OCI-M2 (cell line): Measurements from ENCODE around the gene HIVEP1.
A peak's percentile ranks its signal among the peaks of the same experiment; 100 is the strongest.

Source experiments
- DNase-seq: peaks from one replicate; lab custom pipeline; 2025; ENCODE audit not compliant: unreplicated experiment; lab: John Stamatoyannopoulos, UW

Gene HIVEP1

DNA sequence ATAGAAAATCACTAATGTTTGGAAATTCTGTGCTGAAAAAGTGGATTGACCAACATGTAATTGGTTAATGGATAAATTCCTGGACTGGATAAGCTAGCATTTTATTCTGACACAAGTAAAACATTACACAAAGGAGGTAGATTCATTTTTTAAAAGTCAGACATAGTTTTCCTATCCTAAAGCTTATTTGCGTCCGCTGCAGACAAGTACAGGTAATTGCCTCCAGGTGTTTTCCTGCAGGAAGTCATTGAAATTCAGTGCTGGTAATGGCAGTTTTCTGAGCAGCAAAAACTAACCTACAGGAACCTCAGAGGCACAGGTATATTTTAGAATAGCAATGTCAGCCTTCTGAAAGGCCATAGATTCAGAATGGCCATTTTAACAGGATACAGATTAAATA, 20.0 kb upstream of the HIVEP1 start:
- DNase-seq = no peak

DNA sequence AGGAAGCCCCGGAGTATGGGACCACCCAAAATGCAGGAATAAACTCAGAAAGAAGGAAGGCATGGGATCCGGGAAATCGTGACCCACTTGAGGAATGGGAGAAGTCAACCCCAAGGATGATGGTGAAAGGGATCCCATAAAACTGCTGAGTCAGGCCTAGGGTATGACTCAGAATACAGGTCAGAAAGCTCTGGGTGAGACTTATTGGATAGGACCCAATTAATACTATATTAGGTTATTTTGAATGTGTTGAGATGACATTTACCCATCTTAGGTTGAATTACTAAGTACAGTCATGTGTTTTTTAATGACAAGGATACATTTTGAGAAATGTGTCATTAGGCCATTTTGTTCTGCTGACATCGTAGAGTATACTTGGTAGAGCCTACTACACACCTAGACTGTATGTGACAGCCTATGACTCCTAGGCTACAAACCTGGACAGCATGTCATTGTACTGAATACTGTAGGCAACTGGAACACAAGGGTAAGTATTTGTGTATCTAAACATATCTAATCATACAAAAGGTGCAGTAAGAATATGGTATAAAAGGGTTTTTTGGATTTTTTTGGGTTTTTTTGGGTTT, 17.1 kb upstream of the HIVEP1 start:
- no peak for DNase-seq

DNA sequence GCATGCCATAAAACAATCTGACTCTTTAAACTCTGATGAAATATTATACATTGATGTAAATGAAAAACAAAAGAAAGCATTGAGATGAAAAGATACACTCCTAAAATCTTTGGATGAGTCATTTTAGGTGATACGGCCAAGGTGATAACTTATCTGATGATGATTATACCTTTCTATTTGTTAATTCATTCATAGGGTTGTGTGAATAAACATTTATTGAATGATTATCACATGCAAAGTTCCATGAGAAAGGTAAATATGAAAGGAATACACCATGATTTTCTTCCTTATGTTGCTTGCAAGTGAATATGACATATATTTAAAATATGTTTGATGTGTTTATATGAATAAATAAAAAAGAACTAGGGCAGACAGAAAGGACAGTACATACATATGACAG, 15.4 kb upstream of the HIVEP1 start:
- DNase-seq = no peak

DNA sequence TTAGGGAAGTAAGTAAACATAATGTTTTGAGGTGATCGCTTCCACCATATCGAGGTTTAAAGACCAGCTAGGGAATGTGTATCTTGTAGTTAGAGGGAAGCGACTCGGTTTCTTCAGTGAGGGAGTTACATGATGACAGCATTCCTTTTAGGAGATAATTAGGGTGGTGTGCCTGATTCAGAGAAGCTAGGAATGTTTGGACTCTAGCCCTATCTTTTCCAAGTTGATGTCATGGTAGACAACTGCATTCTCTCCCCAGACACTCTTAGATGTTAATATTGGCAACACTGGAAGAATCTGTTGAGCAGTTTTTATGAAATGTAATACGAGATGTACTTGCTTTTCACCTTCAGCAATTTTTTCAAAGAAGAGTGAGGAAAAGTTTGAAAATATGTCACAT, 12.9 kb upstream of the HIVEP1 start:
- no peak for DNase-seq

DNA sequence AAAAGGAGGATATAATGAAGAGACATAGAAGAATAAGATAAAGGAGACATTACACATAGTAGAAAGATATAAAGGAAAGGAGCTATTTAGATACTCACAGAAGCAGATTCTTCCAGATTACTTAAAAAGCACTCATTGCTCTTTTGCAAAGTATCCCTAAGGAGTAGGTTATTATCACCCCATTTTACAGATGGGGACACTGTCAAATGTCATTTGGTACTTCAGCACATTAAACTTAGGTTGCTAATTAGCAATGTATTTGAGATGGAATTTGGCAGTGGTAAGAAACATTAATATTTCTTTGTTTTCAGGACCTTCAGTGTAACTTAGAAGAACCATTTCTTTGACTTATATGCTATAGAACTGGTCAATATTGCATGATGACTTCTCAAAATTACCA, 11.9 kb upstream of the HIVEP1 start:
- no peak for DNase-seq

DNA sequence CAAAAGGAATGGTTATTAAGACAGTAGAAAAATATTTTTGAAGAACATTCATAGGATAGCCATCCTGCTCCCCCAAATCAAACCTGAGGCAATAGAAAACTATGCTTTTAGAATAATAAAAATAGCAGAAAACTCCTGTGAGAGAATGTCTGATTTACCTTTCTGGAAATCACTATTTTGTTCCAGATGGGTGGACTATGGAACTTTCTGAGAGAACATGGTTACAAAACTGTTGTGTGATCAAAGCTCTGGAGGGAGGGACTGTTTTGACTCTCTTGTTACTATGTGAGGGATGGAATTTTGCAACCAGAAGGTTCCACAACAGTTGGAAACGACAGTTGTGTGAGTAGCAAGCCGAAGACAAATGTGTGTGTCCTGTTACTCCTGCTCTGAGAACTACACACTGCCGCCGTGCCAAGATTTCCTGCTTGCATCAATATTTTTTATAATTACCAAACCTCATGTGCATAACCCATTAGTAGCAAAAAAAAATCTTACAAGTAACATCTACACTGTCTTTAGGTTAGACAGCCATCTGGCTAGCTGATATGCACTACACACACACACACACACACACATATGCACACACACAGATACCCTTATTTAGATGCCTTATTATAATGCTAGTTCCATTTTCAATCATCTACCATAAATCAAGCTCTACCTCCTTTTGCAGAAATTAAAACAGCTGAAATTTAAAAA, 11.0 kb upstream of the HIVEP1 start:
- DNase-seq = no peak

DNA sequence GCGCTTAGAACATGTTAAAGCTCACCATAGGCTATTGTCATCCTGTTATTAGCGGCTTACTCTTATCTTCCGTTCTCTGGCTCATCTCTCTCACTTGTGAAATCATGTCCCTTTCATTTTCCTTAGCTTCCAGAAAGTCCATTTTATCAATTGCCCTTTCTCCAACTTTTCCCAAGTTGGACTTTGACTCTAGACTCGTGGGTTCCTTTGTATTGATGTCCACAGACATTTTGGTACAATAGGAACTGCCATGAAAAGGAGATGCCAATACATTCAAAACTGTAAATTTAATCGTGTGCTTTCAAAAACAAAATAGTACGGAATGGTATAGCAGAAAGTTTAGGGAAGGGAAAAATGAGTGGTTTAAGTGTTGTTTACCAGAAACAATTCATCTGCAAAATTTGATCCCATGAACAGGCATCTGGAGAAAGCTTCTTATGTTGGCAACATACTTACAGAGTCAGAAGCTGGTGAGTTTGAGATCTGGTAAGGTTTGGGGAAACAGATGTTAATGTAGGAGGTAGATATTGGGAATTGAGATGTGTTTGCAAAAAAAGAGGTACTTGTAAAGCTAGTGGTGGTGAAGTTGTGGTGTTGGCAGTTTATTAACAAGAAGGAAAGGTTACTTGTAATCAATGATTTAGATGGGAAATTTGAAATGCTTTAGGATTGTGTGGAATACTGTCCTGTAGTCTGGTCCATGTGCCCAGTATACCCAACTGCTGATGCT, 10.2 kb upstream of the HIVEP1 start:
- DNase-seq = no peak

DNA sequence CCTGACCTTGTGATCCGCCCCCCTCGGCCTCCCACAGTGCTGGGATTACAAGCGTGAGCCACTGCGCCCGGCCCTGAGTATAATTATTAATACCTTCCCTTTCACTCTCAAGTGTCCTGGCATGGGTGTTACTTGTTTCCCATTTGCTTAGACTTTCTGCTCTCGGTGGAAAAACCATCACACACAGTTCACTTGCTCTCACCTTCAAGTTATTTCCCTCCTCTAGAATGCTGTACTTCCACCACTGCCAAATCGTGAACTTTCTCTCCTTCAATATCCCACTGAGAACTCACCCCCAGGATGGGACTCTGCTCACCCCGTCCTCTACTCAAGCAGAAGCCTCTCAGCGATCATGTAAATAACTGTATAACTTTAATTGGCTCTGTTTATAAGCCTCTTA, 4.6 kb upstream of the HIVEP1 start:
- no peak for DNase-seq

DNA sequence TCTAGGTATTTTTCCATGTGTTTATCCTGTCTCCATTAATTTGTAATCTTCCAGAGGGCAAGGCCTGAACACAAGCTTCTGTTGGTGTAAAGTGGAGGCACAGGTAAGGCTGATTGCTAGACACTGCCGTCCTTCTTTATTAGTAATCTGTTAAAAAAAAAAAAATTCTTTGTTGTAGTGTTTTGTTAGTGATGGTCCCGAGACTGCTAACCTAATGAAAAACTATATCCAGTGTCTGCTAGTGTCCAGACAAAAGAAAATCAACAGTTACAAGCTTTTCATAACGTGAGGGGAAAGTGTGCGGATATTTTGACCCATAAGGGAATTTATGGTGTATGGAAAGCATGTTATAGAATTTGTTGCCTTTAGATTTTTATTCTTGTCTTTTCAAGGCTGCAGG, 4.2 kb upstream of the HIVEP1 start:
- DNase-seq = no peak

DNA sequence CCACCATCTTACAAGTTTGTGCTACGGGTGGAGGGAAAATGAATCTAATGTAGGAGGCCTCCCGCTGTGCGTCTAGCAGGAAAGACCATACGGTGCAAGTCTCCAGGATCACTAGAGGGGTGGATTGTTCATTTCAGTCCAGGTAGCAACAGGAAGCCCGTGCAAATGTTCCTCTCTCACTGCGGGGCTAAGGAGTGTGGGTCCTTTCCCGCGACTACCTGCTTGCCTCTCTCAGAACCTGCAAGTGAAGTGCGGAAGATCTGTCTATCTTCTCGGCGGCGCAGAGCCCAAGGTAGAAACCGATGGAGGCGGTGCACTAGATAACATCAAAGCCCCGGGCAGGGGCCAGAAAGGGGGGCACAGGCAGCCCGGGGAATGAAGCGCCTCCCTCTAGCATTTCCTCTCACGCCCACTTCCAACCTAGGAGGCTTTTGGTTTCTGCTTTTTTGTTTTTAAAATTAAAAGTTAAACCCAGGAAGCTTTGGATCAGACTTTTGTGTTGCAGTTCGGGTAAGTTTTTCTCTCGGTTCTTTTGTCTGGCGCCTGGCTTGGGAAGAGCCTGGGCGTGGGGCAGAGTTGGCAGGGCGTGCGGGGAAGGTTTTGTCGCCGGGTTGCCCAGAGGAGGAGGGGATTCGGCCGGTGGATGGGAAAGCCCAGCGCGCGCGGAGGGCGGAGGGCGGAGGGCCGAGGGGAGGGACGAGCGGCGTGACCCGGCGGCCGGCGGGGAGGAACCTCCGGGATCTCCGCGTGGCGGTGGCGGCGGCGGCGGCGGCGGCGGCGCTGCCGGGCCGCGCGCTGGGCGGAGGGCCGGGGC, 3.5 kb upstream of the HIVEP1 start:
- DNase-seq = no peak

DNA sequence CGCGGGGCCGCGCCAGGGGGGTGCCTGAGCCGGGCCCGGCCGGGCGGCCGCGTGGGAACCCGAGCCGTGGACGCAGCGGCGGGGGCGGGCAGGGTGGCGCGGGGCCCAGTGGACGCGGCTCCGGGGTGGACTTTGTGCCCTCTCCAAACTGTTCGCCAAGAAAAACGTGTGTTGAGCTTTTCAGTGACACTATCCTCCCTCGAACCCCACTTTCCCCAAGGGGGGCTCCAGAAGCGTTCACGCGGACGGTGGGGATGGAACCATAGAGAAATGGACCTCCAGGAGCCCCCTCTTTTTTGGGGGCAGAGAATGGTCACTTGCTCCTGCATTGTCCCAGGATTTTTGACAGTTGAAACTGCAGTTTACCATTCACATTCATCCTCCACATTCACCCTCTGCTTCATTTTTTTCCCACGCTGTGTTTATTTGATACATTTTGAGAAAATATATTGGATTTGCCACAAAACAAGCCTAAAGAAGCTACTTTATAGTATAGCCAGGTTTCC, 2.9 kb upstream of the HIVEP1 start:
- no peak for DNase-seq

DNA sequence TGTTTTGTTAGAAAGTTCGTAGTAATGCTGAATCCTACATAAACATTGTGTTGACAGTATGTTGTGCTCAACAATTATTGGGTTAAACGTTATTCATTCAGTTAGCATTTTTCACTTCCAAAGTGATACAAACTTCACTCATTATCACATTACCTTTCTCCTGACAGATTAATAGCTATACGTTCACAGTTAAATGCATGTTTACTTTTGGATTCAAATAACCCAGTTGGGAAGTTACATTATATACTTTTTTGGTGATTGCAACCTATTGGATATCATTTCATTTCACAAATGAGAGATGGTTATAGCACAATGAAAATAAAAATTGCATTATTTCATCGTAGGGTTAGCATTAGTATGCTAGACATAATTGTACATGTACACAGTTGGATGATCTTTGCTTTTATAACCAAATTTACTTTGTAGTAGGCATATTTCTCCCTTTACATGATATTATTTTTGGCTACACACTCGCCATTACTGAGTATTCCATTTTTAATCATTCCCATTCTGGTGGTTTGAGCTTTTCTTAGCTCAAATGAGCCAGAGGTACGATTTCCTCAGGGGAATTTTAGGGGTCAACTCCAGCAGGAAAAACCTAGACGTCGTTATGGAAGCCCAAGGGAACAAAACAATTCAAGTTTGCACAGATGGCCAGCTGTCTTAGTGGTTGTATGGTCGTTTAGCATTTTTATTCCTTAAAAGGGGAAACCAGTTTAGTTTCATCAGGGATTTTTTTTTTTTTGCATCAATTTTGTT, 2.1 kb upstream of the HIVEP1 start:
- DNase-seq = no peak

DNA sequence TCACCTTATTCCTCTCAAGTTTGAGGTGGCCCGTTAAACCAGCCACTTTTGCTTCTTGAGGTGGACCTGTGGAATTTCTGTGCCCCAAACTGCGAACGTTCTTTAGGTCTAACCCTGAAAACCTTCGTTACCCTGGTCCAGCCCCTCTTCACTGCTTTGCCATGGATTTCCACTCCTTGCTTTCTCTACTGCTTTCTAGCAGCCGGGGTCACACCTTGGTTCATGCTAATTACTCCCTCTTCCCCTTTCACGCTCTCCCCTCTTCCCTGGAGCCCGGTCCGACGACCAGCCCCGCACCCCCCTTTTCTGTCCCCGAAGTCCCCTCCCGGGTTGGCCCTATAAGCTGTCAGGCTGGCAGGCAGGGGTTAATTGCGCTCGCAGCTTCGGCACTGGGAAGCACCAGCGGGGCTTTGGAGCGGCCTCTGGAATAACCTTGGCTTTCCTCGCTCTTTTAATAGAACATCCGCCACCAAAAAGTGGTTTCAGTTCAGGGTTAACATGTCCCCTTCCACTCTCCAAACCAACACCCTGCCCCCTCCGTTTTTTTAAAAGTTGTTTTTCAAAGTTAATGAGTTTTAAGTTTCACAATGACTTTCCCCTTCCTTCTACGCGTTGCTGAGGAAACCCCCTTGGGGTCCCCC, 1.4 kb upstream of the HIVEP1 start:
- no peak for DNase-seq

DNA sequence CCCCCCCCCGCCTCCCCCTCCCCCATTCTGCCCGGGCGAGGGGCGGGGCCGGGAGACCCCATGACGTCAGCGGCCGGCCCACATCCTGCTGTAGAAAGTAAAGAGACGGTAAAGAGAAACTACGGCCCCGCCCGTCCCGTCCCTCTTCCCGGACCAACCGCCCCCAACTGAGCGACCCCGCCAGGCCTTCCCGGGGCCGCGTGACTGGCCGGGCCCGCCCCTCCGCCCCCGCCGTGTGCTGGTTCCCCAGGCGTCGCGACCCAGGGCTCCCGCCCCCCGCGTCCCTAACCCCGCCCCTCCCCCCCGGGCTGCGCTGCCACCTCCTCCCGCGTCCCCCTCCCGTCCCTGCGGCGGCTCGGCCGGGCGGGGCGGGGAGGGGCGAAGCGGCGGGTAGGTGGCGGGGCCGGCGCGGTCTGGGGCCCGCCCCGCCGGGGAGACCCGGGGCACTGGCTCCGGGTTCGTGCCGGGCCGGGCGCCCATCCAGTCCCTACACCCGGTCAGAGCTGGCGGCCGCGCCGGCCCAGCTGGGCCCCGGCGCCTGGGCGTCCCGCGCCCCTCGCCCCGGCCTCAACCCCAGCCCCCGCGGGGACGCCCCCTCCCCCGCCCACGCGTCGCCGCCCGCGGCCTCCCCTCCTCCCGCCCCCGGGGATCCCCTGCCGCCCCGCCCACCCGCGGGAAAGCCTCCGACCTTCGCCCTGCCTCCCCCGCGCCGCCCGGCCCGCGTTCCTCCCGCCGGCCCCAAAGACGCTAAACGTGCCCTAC, 655 bp upstream of the HIVEP1 start:
- peak; percentile 86 for DNase-seq

DNA sequence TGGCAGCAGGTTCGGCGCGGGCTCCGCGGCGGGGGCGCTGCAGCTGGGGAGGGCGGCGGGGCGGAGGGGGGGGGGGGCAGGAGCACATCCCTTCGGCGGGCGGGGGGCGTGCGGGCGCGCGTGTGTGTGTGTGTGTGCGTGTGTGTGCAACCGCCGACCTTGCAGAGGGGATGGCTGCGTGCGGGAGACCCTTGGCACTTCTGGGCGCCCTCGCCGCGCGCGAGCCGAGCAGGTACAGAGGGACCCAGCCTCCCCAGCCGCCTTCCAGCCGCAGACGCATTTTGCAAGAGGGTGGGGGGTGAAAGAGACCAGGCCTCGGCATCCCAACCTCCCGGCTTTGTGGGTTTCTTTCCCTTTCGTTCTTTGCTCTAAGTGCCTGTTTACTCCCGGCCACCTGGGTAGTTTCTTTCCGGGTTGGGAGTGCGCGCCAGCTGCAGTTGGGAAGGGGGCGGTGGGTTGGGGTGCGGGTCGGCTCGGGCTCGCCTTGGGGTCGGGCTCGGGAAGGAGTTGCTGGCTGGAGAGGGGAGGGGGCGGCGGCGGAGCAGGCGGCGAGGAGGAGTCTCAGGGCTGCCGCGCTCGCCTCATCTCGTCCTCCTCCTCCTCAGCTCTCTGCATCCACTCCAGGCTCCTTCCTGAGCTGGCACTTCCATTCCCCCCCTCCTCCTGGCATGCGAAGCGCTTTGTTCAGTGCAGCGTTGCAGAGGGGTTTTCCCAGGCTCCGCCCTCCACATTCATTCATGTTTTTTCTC, 620 bp downstream of the HIVEP1 start:
- DNase-seq = no peak

DNA sequence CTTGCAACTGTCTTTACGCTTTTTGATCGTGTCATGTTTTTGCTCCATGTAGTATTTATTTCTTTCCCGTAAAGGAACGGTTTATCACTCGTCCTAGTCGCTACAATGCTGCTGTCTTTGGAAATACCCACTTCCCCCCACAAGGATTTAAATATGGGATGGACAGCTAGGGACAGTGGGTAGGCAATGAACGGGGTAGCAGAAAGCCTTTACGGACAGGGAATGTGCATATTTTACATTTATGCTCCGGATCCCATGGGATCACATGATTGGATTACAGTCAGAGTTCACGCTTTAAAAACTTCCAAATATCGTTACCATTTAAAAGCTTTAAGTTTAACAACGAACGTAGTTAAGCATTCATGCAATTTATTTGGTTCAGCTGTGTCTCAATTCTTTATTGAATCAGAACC, 1.2 kb downstream of the HIVEP1 start:
- no peak for DNase-seq

DNA sequence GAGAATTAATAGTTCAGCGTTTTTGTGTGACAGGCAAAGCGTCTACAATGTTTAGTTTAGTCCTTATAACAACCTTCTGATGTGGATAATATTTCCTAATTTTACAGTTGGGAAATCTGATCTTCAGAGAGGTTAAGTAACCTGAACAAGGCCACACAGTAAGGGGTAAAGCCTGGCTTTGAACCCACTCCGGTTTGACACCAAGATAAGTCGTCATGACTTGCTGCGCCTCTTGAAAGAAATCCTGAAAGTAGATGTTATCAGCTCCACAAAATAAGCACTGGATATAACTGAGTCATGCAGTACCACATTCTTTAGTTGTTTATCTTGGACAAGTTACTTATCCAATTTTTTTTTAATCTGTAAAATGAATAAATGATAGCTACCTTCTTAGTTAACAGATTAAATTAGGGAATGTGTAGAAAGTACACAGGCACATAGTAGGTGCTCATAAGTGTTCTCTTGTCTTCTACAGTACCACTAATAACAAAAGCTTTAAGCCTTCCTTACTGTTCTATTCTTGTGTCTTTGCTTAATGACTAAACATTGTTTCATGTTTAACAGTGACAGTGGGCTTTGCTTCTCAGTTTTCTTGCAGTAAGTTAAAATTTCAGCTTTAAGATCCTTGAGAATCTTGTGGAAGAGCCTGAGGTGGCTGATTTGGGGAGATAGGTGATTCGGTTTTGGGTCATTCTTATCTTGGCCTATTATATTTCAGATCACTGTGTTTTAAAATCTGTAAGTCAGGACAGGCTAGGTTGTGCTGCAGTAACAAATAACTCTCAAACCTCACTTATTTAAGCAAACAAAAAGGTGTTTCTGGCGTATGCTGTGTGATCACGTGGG, 2.1 kb downstream of the HIVEP1 start:
- no peak for DNase-seq

DNA sequence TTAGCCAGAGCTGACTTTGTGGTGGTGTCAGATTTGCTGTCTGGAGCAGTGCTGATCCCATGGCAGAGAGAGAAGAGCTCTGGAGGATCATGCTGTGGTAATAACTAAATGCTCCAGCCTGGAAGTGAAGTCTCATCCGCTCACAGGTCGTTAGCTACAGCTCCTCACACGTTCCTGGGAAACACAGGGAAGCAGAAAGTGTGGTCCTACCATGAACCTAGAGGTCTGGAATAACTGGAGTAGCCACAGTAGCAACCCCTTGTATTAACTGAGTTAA, 2.7 kb downstream of the HIVEP1 start:
- DNase-seq = no peak
